NCI-H2196 (cell line): ENCODE results near the gene LRRC8E.
"Not testable (repeated sequence)": the region's sequence is repeated elsewhere in the genome, so short reads cannot be mapped to it uniquely, and the experiment has no call there.

ENCODE experiments used
- DNase-seq: peaks from one replicate; lab custom pipeline; 2025; ENCODE audit not compliant: unreplicated experiment; lab: John Stamatoyannopoulos, UW

LRRC8E gene

DNA sequence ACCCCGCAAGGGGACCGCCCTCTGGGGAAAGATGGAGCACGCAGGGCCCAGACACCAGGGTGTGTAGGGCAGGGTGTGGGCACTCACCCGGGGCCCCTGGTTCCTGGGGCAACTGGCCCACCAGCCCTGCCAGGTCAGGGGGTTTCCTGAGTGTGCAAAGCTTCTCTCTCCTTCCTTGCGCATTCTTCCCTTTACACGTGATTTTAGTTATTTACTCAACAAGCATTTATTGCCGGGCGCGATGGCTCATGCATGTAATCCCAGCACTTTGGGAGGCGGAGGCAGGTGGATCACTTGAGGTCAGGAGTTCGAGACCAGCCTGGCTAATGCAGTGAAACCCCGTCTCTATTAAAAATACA lies 34.6 kb upstream of the LRRC8E start:
- peak; percentile 28 for DNase-seq

GRCh38 chr19:7855426-7856108 lies 32.7 kb upstream of the LRRC8E start:
- DNase-seq: no peak

GRCh38 chr19:7856109-7856591 lies 32.2 kb upstream of the LRRC8E start:
- DNase-seq: no peak

DNA sequence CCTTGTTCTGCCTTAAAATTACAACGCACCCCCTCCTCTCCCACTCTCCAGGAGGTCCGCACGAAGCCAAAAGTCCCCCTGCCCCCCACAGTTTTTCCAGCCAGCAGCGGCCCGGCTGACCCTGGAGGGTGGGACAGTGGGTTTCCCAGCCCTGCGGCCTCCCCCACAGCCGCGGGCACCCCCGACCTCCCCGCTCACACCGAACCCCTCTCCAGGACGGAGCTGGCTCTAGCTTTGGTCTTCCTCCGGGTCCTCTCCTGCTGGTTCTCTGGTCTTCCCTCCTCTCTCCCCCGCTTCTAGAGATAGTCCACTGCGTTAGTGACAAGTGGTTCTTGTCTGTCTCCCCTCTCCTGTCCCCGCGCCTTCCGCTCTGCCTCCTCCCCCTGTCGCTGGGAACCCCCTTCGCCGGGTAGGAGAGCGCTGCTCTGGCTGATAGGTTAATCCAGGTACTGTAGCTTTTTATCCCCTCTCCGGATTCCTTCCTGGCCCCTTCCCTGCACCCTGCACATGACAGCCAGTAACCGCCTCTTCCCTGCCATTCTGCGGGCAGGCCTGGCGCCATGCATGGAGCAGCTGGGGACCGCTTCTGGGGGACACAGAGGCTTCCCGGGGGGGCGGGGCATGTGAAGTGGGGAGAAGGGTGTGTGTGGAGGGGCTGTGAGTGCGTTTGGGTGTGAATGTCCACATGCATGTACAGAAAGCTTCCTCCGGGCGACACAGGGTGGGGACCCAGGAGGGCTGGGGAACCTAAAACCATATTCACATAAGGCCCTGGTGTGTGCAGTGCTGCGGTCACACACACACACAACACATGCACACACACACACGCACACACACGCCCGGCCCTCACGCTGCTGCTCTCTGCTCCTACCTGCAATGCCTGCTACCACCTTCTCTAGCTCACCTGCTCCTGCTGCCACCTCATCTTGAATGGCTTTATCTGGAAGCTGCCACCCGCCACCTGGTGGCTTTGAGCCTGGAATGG lies 31.3 kb upstream of the LRRC8E start:
- no peak for DNase-seq

- no peak for DNase-seq
Observed at GRCh38 chr19:7857727-7858108, 30.6 kb upstream of the LRRC8E start.

- DNase-seq: no peak
Observed at GRCh38 chr19:7858109-7858770, 30.1 kb upstream of the LRRC8E start.

DNA sequence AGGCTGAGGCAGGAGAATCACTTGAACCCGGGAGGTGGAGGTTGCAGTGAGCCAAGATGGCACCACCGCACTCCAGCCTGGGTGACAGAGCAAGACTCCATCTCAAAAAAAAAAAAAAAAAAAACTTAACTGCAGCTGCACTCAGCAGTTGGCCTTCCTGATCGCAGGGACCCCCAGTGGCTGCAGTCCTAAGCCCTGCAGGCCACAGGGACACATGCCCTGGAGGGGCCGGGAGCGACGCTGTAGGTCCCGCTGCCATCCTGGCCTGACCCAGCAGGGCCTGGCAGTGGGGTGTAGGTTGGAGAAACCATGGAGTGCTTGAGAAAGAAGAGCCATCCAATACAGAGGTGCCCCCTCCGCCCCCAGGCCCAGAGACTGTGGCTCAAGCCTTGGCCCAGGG lies 29.2 kb upstream of the LRRC8E start:
- not testable (repeated sequence) for DNase-seq

DNA sequence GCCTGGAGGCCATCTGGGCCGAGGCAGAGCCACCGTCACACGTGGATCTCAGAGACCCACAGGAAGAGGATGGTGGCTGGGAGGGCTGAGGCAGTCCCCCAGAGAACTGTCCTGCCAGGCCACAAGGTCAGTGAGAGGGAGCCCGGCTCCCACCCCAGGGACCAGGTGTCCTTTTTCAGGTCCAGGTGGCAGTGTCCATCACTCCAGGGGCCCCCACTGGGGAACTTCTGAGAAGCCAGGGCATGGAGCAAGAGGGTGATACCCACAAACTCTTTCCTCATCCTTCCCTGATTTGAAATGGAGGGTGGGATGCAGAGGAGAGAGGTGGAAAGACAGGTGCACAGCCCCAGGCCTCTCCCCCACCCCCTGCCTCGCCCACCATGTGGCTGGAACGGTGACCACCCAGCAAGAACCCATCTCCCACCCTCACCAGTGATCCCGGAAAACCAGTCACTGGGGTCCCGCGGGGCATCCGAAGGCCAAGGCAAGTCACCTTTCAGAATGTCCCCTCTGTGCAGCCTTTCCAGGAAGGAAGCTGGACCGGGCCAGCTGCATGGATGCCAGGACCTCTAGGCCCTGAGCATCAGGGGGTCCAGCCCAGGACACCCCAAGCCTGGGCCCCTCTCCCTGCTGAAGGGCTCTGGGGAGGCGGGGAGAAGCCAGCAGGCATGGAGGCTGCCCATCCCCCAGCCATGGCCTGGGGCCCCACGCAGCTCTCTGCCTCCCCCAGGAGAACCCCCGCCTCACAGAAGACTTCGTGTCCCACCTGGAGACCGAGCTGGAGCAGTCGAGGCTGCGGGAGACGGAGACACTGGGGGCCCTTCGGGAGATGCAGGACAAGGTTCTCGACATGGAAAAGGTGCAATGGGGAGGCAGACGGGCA lies 28.2 kb upstream of the LRRC8E start:
- DNase-seq: no peak

GRCh38 chr19:7860714-7861618 lies 27.3 kb upstream of the LRRC8E start:
- no peak for DNase-seq

- no peak for DNase-seq
Observed at GRCh38 chr19:7861619-7862412, 26.5 kb upstream of the LRRC8E start.

GRCh38 chr19:7862413-7862951 lies 25.8 kb upstream of the LRRC8E start:
- no peak for DNase-seq

DNA sequence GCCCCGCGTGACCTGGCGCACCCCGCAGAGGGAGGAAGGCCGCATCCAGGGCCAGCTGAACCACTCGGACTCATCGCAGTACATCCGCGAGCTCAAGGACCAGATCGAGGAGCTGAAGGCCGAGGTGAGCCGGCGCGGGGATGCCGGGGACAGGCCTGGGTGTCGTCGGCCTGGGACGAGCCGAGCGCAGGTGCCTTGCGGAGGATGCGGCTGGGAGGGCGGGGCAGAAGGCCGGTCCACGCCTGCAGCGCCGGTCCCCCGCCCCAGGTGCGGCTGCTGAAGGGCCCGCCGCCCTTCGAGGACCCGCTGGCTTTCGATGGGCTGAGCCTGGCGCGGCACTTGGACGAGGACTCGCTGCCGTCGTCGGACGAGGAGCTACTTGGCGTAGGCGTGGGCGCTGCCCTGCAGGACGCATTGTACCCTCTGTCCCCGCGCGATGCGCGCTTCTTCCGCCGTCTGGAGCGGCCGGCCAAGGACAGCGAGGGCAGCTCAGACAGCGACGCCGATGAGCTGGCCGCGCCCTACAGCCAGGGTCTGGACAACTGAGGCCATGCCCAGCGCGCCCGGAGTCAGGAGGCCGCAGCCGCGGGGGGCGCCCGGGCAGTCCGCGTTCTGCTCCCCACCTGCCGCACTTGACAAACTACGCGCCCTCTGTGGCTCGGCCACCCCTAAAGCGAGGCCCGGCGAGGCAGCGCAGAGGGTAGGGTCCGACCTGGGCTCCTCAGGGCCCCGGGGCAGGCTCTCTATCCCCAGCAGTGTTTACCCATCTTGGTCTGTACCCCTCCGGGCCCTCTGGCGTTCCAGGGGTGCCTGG lies 24.9 kb upstream of the LRRC8E start:
- no peak for DNase-seq

- no peak for DNase-seq
Observed at GRCh38 chr19:7863971-7864689, 24.2 kb upstream of the LRRC8E start.

GRCh38 chr19:7864690-7865074 lies 23.6 kb upstream of the LRRC8E start:
- DNase-seq: no peak

DNA sequence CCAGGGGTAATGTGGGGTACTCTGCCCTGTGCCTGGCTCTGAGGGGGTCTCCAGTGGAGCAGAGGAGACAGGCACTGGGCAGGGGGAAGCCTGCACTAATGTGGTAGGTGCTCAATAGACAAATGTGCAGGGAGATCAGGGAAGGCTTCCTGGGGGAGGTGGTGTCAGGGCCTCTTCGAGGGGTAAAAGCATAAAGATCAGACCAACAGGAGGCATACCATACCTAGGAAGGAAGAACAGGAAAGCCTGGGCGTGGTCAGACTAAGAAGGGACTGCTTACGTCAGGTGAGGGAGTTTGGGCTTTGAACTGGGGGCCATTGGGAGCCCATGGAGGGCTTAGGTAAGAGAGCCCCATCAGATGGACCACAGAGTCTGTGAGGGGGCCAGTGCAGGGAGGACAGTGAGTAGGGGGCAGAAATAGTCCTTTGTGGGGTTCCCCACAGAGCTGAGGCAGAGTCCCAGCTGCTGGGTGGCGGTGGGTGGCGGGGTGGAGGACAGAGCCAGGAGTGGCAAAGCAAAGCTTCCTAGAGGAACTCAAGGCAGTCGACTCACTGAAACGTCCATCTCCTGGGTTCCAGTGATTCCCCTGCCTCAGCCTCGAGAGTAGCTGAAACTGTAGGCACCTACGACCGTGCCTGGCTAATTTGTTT lies 22.9 kb upstream of the LRRC8E start:
- no peak for DNase-seq

GRCh38 chr19:7866399-7867091 lies 21.8 kb upstream of the LRRC8E start:
- no peak for DNase-seq
